DND-41 (cell line): ENCODE data around the gene VPS13C.

Experiments
- CTCF ChIP-seq: IDR thresholded peaks from 2 replicates; pipeline ENCODE4 v1.5.1; 2012; ENCODE audit warnings: borderline replicate concordance, low read length, moderate library complexity, mild to moderate bottlenecking; ENCODE audit not compliant: poor library complexity, severe bottlenecking; ENCODE audit errors: extremely low read depth
- EZH2 ChIP-seq: IDR thresholded peaks from 3 replicates; pipeline ENCODE4 v1.6.1; 2012; ENCODE audit warnings: borderline replicate concordance, low read depth, mild to moderate bottlenecking, moderate library complexity, low read length, inconsistent platforms; ENCODE audit not compliant: severe bottlenecking

- TF ChIP-seq CTCF (peak; percentile 94), EZH2 (no peak)
Observed at GRCh38 chr15:61834076-61834697, 226.1 kb downstream of the VPS13C start.
